Panc1 (cell line): Measurements from ENCODE around the gene VPS13A. TPM values are rescaled to one million over a fixed set of nuclear protein-coding genes. Genes with fewer than 3 reads are reported as not detected.

Experiments used
- ATAC-seq: fragments of 200-7000 bp; cut with Tn5 transposase; 2 replicates; pipeline ENCODE4 v1.9.1; 2020; ENCODE audit warnings: mild to moderate bottlenecking, moderate library complexity
- BruUV-seq: library from RNA; stranded (reverse); fragments of 400-500 nt; replicated peaks from 2 replicates; lab custom pipeline; 2021; lab: Mats Ljungman, UMichigan
- CTCF ChIA-PET: fragments of 300-600 bp; sonication (Branson Sonifier 250); formaldehyde crosslinking; loops from one replicate; lab custom pipeline; 2022; ENCODE audit warnings: antibody characterized with exemption; lab: Charles Lee
- POLR2A ChIA-PET: fragments of 300-600 bp; sonication (Branson Sonifier 250); formaldehyde crosslinking; loops from one replicate; lab custom pipeline; 2022; ENCODE audit warnings: antibody characterized with exemption; lab: Charles Lee
- DNase-seq: peaks from one replicate; pipeline ENCODE4 v3.0.0-alpha.2; 2010; ENCODE audit warnings: low read depth, low spot score
- H3K27ac ChIP-seq: 2 replicates; pipeline ENCODE4 v1.5.1; 2011; ENCODE audit warnings: mild to moderate bottlenecking, low read length, inconsistent platforms
- H3K27me3 ChIP-seq: fragments of 200-500 bp; sonication (Bioruptor generic); 2 replicates; pipeline ENCODE4 v1.6.0; 2014; ENCODE audit warnings: low read length, inconsistent platforms; ENCODE audit not compliant: control insufficient read depth, insufficient read depth
- H3K36me3 ChIP-seq: fragments of 200-500 bp; sonication (Bioruptor generic); 2 replicates; pipeline ENCODE4 v1.5.1; 2014; ENCODE audit warnings: inconsistent platforms, mild to moderate bottlenecking, low read length, moderate library complexity; ENCODE audit not compliant: control insufficient read depth, insufficient read depth
- H3K4me1 ChIP-seq: 2 replicates; pipeline ENCODE4 v1.5.1; 2011; ENCODE audit warnings: inconsistent platforms, mild to moderate bottlenecking, low read length, moderate library complexity; ENCODE audit not compliant: control insufficient read depth, insufficient read depth
- H3K4me3 ChIP-seq, 2 experiments: 2 replicates each; pipeline ENCODE4 v1.5.1; 2011 to 2012; ENCODE audit warnings: low read depth in 2 of 2, low read length in 2 of 2, mild to moderate bottlenecking in 2 of 2, inconsistent platforms in 1 of 2, moderate library complexity in 1 of 2
- H3K9me3 ChIP-seq: fragments of 200-500 bp; sonication (Bioruptor generic); 2 replicates; pipeline ENCODE4 v1.5.1; 2014; ENCODE audit warnings: low read depth, mild to moderate bottlenecking, inconsistent platforms, low read length, moderate library complexity; ENCODE audit not compliant: control insufficient read depth, insufficient read depth
- POLR2AphosphoS5 ChIP-seq: IDR thresholded peaks from 2 replicates; pipeline ENCODE4 v1.6.1; 2012; ENCODE audit warnings: mild to moderate bottlenecking, low read depth, low read length, moderate library complexity
- SIN3A ChIP-seq: IDR thresholded peaks from 2 replicates; pipeline ENCODE4 v1.6.1; 2012; ENCODE audit warnings: low read depth, mild to moderate bottlenecking, low read length, moderate library complexity, borderline replicate concordance; ENCODE audit not compliant: insufficient read depth
- TCF7L2 ChIP-seq: IDR thresholded peaks from 2 replicates; pipeline ENCODE4 v1.6.1; 2011; ENCODE audit warnings: mild to moderate bottlenecking, low read depth, low read length, inconsistent platforms
- in situ Hi-C: cut with HindIII; loops from 2 replicates; pipeline ENCODE4 v1.10.0; 2016; ENCODE audit warnings: low sequenced_read_pairs, low pct_unique_long_range_greater_than_20kb
- intact Hi-C: fragments of 100-400 bp; cut with micrococcal nuclease; formaldehyde crosslinking; loops from one replicate; pipeline ENCODE4 v1.10.0; 2022; ENCODE audit not compliant: unreplicated experiment
- total RNA-seq: library from RNA; stranded (reverse); gene quantifications from one replicate; pipeline ENCODE4 v1.2.1, GENCODE V29; 2021; ENCODE audit not compliant: unreplicated experiment
- TF ChIP-seq, protein P1 (sequence below): fragments of 450-650 bp; IDR thresholded peaks from 2 replicates; pipeline ENCODE4 v1.5.1; 2017; ENCODE audit warnings: mild to moderate bottlenecking
- TF ChIP-seq, protein P2 (sequence below), 2 experiments: IDR thresholded peaks; 2 replicates each; pipeline ENCODE4 v1.6.1; 2011 to 2012; ENCODE audit warnings: low read depth in 2 of 2, control low read depth in 1 of 2, low read length in 1 of 2, mild to moderate bottlenecking in 1 of 2, moderate library complexity in 1 of 2; ENCODE audit not compliant: insufficient read depth in 1 of 2

VPS13A gene
- total RNA-seq, 1 experiment from 2014 or later = 26.1 TPM

DNA sequence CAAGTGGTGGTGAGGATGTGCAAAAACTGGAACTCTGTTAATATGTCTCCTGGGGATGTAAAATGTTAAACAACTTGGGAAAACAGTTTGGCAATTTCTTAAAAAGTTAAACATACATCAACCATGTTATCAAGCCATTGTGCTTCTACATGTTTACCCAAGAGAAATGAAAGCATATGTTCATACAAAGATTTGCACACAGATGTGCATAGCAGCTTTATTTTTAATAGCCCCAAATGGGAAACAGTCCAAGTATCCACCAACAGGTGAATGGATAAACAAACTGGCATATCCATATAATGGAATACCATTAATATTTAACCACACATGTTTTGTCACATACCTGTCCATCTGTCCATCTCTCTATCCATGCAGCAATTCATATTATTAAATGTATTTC lies 6.2 kb downstream of the VPS13A start:
- TF ChIP-seq TCF7L2 = no peak
- TF ChIP-seq, protein P1, sequence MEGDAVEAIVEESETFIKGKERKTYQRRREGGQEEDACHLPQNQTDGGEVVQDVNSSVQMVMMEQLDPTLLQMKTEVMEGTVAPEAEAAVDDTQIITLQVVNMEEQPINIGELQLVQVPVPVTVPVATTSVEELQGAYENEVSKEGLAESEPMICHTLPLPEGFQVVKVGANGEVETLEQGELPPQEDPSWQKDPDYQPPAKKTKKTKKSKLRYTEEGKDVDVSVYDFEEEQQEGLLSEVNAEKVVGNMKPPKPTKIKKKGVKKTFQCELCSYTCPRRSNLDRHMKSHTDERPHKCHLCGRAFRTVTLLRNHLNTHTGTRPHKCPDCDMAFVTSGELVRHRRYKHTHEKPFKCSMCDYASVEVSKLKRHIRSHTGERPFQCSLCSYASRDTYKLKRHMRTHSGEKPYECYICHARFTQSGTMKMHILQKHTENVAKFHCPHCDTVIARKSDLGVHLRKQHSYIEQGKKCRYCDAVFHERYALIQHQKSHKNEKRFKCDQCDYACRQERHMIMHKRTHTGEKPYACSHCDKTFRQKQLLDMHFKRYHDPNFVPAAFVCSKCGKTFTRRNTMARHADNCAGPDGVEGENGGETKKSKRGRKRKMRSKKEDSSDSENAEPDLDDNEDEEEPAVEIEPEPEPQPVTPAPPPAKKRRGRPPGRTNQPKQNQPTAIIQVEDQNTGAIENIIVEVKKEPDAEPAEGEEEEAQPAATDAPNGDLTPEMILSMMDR = no peak
- TF ChIP-seq, protein P2, sequence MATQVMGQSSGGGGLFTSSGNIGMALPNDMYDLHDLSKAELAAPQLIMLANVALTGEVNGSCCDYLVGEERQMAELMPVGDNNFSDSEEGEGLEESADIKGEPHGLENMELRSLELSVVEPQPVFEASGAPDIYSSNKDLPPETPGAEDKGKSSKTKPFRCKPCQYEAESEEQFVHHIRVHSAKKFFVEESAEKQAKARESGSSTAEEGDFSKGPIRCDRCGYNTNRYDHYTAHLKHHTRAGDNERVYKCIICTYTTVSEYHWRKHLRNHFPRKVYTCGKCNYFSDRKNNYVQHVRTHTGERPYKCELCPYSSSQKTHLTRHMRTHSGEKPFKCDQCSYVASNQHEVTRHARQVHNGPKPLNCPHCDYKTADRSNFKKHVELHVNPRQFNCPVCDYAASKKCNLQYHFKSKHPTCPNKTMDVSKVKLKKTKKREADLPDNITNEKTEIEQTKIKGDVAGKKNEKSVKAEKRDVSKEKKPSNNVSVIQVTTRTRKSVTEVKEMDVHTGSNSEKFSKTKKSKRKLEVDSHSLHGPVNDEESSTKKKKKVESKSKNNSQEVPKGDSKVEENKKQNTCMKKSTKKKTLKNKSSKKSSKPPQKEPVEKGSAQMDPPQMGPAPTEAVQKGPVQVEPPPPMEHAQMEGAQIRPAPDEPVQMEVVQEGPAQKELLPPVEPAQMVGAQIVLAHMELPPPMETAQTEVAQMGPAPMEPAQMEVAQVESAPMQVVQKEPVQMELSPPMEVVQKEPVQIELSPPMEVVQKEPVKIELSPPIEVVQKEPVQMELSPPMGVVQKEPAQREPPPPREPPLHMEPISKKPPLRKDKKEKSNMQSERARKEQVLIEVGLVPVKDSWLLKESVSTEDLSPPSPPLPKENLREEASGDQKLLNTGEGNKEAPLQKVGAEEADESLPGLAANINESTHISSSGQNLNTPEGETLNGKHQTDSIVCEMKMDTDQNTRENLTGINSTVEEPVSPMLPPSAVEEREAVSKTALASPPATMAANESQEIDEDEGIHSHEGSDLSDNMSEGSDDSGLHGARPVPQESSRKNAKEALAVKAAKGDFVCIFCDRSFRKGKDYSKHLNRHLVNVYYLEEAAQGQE (IDR thresholded peaks at IDR 0.05; ENCODE audit: insufficient read depth in 1 of 2, low read depth in 2 of 2, low read length in 1 of 2) = no peak
- BruUV-seq = no TSS peak
- ATAC-seq (no peak), DNase-seq (no peak)
- Histone ChIP-seq H3K9me3 (no peaks in the 10 kb centered on the region), H3K4me1 (no peaks in the 10 kb centered on the region; the same call in 1 of the 2 replicates), H3K27ac (no peak overlapping the region), H3K36me3 (no peaks in the 10 kb centered on the region; the same call in 1 of the 2 replicates), H3K27me3 (no peaks in the 10 kb centered on the region), H3K4me3 (no peak overlapping the region)
- intact Hi-C loops = no loop called here
- in situ Hi-C loops = no loop called here
- CTCF ChIA-PET = no interaction called here
- POLR2A ChIA-PET = no interaction called here

DNA sequence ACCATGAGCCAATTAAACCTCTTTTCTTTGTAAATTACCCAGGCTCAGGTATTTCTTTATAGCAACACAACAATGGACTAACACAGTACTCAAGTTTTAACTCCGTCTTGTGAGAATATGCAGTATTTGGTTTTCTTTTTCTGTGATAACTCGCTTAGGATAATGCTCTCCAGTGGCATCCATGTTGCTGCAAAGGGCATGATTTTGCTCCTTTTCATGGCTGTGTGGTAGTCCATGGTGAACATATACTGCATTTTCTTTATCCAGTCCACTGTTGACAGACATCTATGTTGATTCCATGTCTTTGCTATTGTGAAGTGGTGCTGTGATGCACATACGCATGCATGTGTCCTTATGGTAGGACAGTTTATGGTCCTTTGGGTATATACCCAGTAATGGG lies 10.9 kb downstream of the VPS13A start:
- Histone ChIP-seq H3K4me1 (no peaks in the 10 kb centered on the region), H3K27me3 (no peaks in the 10 kb centered on the region), H3K4me3 (no peak overlapping the region), H3K9me3 (no peaks in the 10 kb centered on the region), H3K36me3 (no peaks in the 10 kb centered on the region), H3K27ac (no peak overlapping the region)
- ChIA-PET POLR2A (no interaction called here), CTCF (no interaction called here)
- ATAC-seq (no peak), DNase-seq (no peak)
- intact Hi-C loops = no loop called here
- no peak for TF ChIP-seq TCF7L2
- no peak for TF ChIP-seq SIN3A
- no peak for TF ChIP-seq POLR2AphosphoS5
- TF ChIP-seq, protein P2 (IDR thresholded peaks at IDR 0.05; ENCODE audit: insufficient read depth in 1 of 2, low read depth in 2 of 2, low read length in 1 of 2) = no peak
- TF ChIP-seq, protein P1 = no peak
- BruUV-seq = no TSS peak
- in situ Hi-C loops = no loop called here
